ENCODE results near the gene DHX15.

GRCh38 chr4:24561438-24562139 is 22.8 kb downstream of the DHX15 start:
- TF ChIP-seq CTCF (IDR thresholded peaks at IDR 0.05) (no peak), POLR2A (IDR thresholded peaks at IDR 0.05) (no peak)

Data from uterus (tissue), 2 donors.